Activated CD4-positive, alpha-beta T cell treated with anti-CD3 and anti-CD28 coated beads, Interleukin-2, amount 10 ng/mL, durations not matched to agents 7 days and 5 days (primary cell): ENCODE data around the gene ZNF692. TPM values are rescaled to one million over a fixed set of nuclear protein-coding genes. Genes with fewer than 3 reads are reported as not detected.

Source experiments
- CTCF ChIA-PET: fragments of 350-600 bp; sonication (Branson Sonifier 250); formaldehyde crosslinking; loops from one replicate; lab custom pipeline; 2021; ENCODE audit warnings: antibody characterized with exemption; lab: Charles Lee
- POLR2A ChIA-PET: fragments of 350-600 bp; sonication (Branson Sonifier 250); formaldehyde crosslinking; loops from one replicate; lab custom pipeline; 2021; ENCODE audit warnings: antibody characterized with exemption; lab: Charles Lee
- DNase-seq: peaks from one replicate; pipeline ENCODE4 v3.0.0-alpha.2; 2020
- H3K27ac Mint-ChIP-seq: one replicate; pipeline ENCODE4 v1.8.0; 2021; ENCODE audit warnings: mild to moderate bottlenecking, moderate library complexity, mixed read lengths
- H3K27me3 Mint-ChIP-seq: one replicate; pipeline ENCODE4 v1.8.0; 2021; ENCODE audit warnings: mixed read lengths
- H3K36me3 Mint-ChIP-seq: one replicate; pipeline ENCODE4 v1.8.0; 2021; ENCODE audit warnings: low read depth, mixed read lengths
- H3K4me1 Mint-ChIP-seq: one replicate; pipeline ENCODE4 v1.8.0; 2021; ENCODE audit warnings: mixed read lengths
- H3K4me3 Mint-ChIP-seq: one replicate; pipeline ENCODE4 v1.8.0; 2021; ENCODE audit warnings: mild to moderate bottlenecking, moderate library complexity, mixed read lengths
- H3K9me3 Mint-ChIP-seq: one replicate; pipeline ENCODE4 v1.8.0; 2021; ENCODE audit warnings: mixed read lengths
- total RNA-seq, 2 experiments: library from RNA; stranded (reverse); gene quantifications; one replicate each; pipeline ENCODE4 v1.2.3, GENCODE V29; 2021

The ZNF692 gene
- total RNA-seq, 2 experiments from 2014 or later: 55.5 to 57.6 TPM

- CTCF ChIA-PET: no interaction called here
- H3K27ac Mint-ChIP-seq: no peak overlapping the region
- POLR2A ChIA-PET: no interaction called here
- no peaks in the 10 kb centered on the region for H3K9me3 Mint-ChIP-seq
- no peaks in the 10 kb centered on the region for H3K27me3 Mint-ChIP-seq
- DNase-seq: no peak
- no peak overlapping the region for H3K4me3 Mint-ChIP-seq
- peaks cover 18% of the 10 kb centered on the region for H3K4me1 Mint-ChIP-seq
- peaks cover 26% of the 10 kb centered on the region for H3K36me3 Mint-ChIP-seq
Observed at GRCh38 chr1:248852481-248853405, 6.1 kb downstream of the ZNF692 start.

GRCh38 chr1:248851390-248851789, 7.5 kb downstream of the ZNF692 start:
- H3K4me3 Mint-ChIP-seq: no peak overlapping the region
- no peak for DNase-seq
- ChIA-PET POLR2A (no interaction called here), CTCF (interaction anchor here (0.7 to 1.0 kb wide), 2 partner anchors 14 to 27 kb away, joined by 3 read pairs; partner anchors contain the start of gene ZNF672)
- peaks cover 6% of the 10 kb centered on the region for H3K4me1 Mint-ChIP-seq
- no peaks in the 10 kb centered on the region for H3K9me3 Mint-ChIP-seq
- no peaks in the 10 kb centered on the region for H3K27me3 Mint-ChIP-seq
- H3K27ac Mint-ChIP-seq: no peak overlapping the region
- peaks cover 33% of the 10 kb centered on the region for H3K36me3 Mint-ChIP-seq

DNA sequence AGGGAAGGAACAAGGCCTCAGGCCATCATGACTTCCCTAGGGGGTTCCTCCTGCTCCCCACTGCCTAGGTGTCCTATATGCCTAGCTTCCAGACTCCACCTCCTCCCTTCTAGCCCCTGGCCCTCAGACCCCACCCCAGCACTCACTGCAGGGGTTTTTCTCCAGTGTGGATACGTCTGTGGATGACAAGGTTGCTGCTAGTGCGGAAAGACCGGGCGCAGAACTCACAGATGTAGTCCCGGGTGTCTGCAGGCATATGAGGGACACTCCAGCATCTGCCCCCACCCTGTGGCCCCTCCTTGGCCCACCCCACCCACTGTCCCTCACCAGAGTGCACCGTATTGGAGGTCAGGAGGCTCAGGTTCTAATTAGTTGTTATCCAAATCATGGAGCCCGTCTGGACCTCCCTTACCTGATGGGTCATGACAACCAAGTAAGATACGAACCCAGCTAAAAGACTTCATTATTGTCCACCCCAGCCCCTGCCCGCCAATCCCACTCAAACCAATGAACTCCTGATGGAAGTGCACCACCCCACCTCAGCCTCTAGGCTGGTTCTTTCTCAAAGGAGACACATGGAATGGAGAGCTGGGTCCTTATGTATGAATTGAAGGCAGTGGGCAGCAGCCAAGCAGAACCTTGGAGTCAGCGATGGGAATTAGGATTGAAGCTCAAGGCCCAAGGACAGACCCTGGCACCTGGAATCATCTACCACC, 8.2 kb downstream of the ZNF692 start:
- Mint-ChIP-seq H3K27me3 (no peaks in the 10 kb centered on the region), H3K27ac (no peak overlapping the region), H3K4me1 (no peaks in the 10 kb centered on the region), H3K9me3 (no peaks in the 10 kb centered on the region), H3K4me3 (no peak overlapping the region), H3K36me3 (peaks cover 31% of the 10 kb centered on the region)
- CTCF ChIA-PET: interaction anchor here (0.7 to 1.0 kb wide), 2 partner anchors 13 to 28 kb away, joined by 3 read pairs; partner anchors contain the start of gene ZNF672
- POLR2A ChIA-PET: no interaction called here
- DNase-seq: no peak

DNA sequence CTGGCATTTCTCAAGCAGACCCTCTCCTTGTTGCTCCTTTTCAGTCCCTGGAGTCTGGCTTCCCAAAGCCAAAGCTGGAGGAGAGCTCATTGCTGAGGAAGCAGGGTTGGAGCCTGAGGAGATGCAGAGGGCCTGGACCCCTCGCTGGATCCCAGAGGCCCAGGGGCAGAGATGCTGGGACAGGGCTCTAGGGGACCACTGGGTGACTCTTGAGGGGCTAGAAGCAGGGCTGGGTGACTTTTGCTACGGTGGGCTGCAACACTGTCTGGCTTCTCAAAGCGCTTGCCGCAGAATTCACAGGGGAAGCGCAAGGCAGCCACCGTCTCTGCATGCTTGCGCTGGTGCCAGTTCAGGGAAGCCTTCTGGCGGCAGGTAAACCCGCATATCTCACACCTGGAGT, 8.8 kb downstream of the ZNF692 start:
- DNase-seq: no peak
- Mint-ChIP-seq H3K9me3 (no peaks in the 10 kb centered on the region), H3K4me3 (no peak overlapping the region), H3K4me1 (no peaks in the 10 kb centered on the region), H3K27me3 (no peaks in the 10 kb centered on the region), H3K27ac (no peak overlapping the region), H3K36me3 (peaks cover 32% of the 10 kb centered on the region)
- ChIA-PET CTCF (no interaction called here), POLR2A (no interaction called here)

DNA sequence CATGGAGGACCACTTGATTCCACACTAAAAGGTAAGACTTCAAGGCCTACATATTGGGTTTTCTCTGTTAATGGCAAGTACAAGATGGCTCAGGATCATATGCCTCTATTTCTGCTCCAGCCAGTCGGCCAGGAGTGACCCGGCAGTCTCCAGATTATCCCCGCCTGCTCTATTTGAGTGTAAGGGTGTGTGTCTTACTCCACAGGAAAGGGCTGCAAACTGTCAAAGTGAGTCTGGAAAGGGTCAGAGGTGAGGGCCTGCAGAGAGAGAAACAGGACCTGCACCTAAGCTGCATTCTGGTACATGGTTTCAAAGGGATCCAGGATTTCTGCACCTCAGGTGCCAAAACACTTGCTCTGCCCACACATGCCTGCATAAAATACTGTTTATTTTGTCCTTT, 9.2 kb downstream of the ZNF692 start:
- Mint-ChIP-seq H3K4me3 (no peak overlapping the region), H3K27me3 (no peaks in the 10 kb centered on the region), H3K9me3 (no peaks in the 10 kb centered on the region), H3K27ac (no peak overlapping the region), H3K4me1 (no peaks in the 10 kb centered on the region), H3K36me3 (peaks cover 27% of the 10 kb centered on the region)
- POLR2A ChIA-PET: no interaction called here
- no peak for DNase-seq
- CTCF ChIA-PET: no interaction called here

GRCh38 chr1:248849152-248849551, 9.7 kb downstream of the ZNF692 start:
- no peaks in the 10 kb centered on the region for H3K27me3 Mint-ChIP-seq
- POLR2A ChIA-PET: no interaction called here
- H3K4me3 Mint-ChIP-seq: no peak overlapping the region
- H3K9me3 Mint-ChIP-seq: no peaks in the 10 kb centered on the region
- peak overlapping the region; percentile 39 for H3K27ac Mint-ChIP-seq
- H3K4me1 Mint-ChIP-seq: no peaks in the 10 kb centered on the region
- DNase-seq: no peak
- CTCF ChIA-PET: no interaction called here
- peaks cover 30% of the 10 kb centered on the region for H3K36me3 Mint-ChIP-seq

DNA sequence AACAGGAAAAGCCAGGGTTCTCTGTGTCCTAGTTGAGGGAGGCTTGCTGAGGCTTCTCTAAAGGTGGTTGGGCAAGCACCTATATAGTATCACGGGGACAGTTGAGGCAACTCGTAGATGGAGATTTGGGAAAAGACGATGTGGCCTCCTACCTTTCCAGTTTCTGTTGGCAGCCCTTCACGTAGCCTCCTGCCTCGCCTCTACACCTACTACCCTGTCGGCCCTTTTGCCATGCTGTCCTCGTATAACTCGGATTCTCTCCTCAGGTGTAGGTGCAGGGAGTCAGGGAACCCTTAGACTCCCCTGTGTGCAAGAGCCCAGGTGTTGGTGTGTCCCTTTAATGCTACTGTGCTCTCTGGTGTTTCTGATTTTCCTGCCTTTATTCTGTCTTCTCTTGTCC, 10.3 kb downstream of the ZNF692 start:
- DNase-seq: no peak
- no peaks in the 10 kb centered on the region for H3K4me1 Mint-ChIP-seq
- H3K36me3 Mint-ChIP-seq: peaks cover 26% of the 10 kb centered on the region
- no peaks in the 10 kb centered on the region for H3K9me3 Mint-ChIP-seq
- ChIA-PET POLR2A (no interaction called here), CTCF (no interaction called here)
- no peak overlapping the region for H3K4me3 Mint-ChIP-seq
- no peaks in the 10 kb centered on the region for H3K27me3 Mint-ChIP-seq
- peak overlapping the region; percentile 39 for H3K27ac Mint-ChIP-seq

GRCh38 chr1:248847956-248848561, 10.8 kb downstream of the ZNF692 start:
- no peak for DNase-seq
- no peaks in the 10 kb centered on the region for H3K9me3 Mint-ChIP-seq
- peaks cover 26% of the 10 kb centered on the region for H3K36me3 Mint-ChIP-seq
- CTCF ChIA-PET: no interaction called here
- no peak overlapping the region for H3K4me3 Mint-ChIP-seq
- POLR2A ChIA-PET: no interaction called here
- H3K27ac Mint-ChIP-seq: no peak overlapping the region
- H3K27me3 Mint-ChIP-seq: no peaks in the 10 kb centered on the region
- no peaks in the 10 kb centered on the region for H3K4me1 Mint-ChIP-seq

GRCh38 chr1:248847181-248847955, 11.5 kb downstream of the ZNF692 start:
- Mint-ChIP-seq H3K36me3 (peaks cover 26% of the 10 kb centered on the region), H3K4me1 (no peaks in the 10 kb centered on the region), H3K27ac (no peak overlapping the region), H3K27me3 (no peaks in the 10 kb centered on the region), H3K4me3 (no peak overlapping the region), H3K9me3 (no peaks in the 10 kb centered on the region)
- CTCF ChIA-PET: no interaction called here
- DNase-seq: no peak
- POLR2A ChIA-PET: no interaction called here

GRCh38 chr1:248844526-248844925, 14.4 kb downstream of the ZNF692 start:
- ChIA-PET POLR2A (no interaction called here), CTCF (interaction anchor here (1.3 to 2.3 kb wide), 3 partner anchors 13 to 62 kb away, joined by 3 to 9 read pairs (median 3); partner anchors contain the start of genes PGBD2 and ZNF692)
- H3K4me1 Mint-ChIP-seq: peaks cover 18% of the 10 kb centered on the region
- no peak overlapping the region for H3K4me3 Mint-ChIP-seq
- H3K9me3 Mint-ChIP-seq: no peaks in the 10 kb centered on the region
- no peaks in the 10 kb centered on the region for H3K27me3 Mint-ChIP-seq
- H3K27ac Mint-ChIP-seq: no peak overlapping the region
- peaks cover 26% of the 10 kb centered on the region for H3K36me3 Mint-ChIP-seq
- no peak for DNase-seq

- Mint-ChIP-seq H3K4me3 (no peak overlapping the region), H3K9me3 (no peaks in the 10 kb centered on the region), H3K36me3 (peaks cover 21% of the 10 kb centered on the region), H3K4me1 (peaks cover 24% of the 10 kb centered on the region), H3K27me3 (no peaks in the 10 kb centered on the region), H3K27ac (no peak overlapping the region)
- ChIA-PET POLR2A (no interaction called here), CTCF (interaction anchor here (0.5 kb wide), 1 partner anchor 14 kb away, joined by 4 read pairs; no protein-coding TSS in a partner anchor)
- no peak for DNase-seq
Observed at GRCh38 chr1:248843687-248844086, 15.2 kb downstream of the ZNF692 start.

DNA sequence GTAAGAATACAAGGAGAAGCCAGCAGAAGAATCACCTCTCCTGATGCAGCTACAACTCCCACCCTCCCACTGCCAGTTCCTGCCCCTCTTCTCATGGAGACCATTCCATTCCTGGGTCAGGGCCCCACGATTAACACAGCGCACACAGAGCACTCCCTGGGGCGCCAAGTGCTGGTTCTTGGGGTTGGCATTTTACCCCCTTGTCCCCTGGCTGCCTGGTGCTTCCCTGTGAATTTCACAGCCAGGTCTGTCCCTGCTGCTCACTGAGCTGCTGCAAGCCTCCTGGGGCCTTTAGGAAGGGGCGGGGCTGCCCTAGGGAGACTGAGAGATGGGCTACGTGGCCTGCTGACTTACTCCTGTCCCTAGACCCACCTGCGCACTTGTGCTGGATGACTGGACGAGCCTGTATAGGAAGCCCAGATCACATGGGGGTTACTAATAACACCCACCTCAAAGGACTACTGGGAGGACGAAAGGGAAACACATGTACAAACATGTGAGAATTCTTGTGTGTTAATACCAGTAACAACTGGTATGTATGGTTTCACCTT, 16.0 kb downstream of the ZNF692 start:
- CTCF ChIA-PET: interaction anchor here (0.6 kb wide), 1 partner anchor 1859 kb away, joined by 5 read pairs; no protein-coding TSS in a partner anchor
- Mint-ChIP-seq H3K27me3 (no peaks in the 10 kb centered on the region), H3K27ac (no peak overlapping the region), H3K4me3 (no peak overlapping the region), H3K9me3 (no peaks in the 10 kb centered on the region), H3K36me3 (peaks cover 18% of the 10 kb centered on the region), H3K4me1 (peaks cover 24% of the 10 kb centered on the region)
- no peak for DNase-seq
- POLR2A ChIA-PET: no interaction called here
